Measurements from ENCODE around the gene MYLK4. TPM values are rescaled to one million over a fixed set of nuclear protein-coding genes. Genes with fewer than 3 reads are reported as not detected.

Gene MYLK4
- total and polyA plus RNA-seq, 2 experiments from 2014 or later, result 0.29 to 0.43 TPM

DNA sequence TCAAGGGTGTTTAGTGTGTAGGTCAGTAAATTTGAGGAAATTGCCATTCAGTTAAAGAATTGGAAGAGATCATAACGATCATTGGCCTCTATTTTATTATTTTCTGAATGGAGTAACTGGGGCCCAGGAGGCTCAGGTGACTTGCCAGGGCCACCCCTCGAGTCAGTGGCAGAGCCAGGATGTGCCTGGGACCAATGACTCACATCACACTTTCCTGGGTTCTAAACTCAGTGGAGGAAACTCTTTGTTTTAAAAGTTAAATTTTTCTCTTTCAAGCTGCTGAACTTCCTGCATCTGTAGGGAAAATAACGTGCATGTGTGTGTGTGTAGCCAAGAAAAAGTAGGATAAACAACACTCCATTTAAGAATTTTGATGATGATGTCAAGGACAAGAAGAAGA, 135.5 kb downstream of the MYLK4 start:
- H3K27ac ChIP-seq, result no peak overlapping the region
- no peaks in the 10 kb centered on the region for H3K79me2 ChIP-seq
- no peaks in the 10 kb centered on the region for H3K36me3 ChIP-seq (replicated peaks; ENCODE audit: insufficient read depth, low read depth)
- H3K27me3 ChIP-seq, result no peaks in the 10 kb centered on the region
- WGBS (ENCODE audit: low lambda C conversion rate, missing lambda C conversion rate), result 79% methylated on average over 3 of the region's 3 CpGs
- no peaks in the 10 kb centered on the region for H3K4me1 ChIP-seq (ENCODE audit: insufficient read depth)
- TF ChIP-seq, protein P1, sequence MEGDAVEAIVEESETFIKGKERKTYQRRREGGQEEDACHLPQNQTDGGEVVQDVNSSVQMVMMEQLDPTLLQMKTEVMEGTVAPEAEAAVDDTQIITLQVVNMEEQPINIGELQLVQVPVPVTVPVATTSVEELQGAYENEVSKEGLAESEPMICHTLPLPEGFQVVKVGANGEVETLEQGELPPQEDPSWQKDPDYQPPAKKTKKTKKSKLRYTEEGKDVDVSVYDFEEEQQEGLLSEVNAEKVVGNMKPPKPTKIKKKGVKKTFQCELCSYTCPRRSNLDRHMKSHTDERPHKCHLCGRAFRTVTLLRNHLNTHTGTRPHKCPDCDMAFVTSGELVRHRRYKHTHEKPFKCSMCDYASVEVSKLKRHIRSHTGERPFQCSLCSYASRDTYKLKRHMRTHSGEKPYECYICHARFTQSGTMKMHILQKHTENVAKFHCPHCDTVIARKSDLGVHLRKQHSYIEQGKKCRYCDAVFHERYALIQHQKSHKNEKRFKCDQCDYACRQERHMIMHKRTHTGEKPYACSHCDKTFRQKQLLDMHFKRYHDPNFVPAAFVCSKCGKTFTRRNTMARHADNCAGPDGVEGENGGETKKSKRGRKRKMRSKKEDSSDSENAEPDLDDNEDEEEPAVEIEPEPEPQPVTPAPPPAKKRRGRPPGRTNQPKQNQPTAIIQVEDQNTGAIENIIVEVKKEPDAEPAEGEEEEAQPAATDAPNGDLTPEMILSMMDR (IDR thresholded peaks at IDR 0.05; ENCODE audit: poor library complexity), result no peak
- TF ChIP-seq EZH2phosphoT487 (IDR thresholded peaks at IDR 0.05; ENCODE audit: low read depth, severe bottlenecking, unreplicated experiment), result no peak
- TF ChIP-seq EZH2 (IDR thresholded peaks at IDR 0.05; ENCODE audit: borderline replicate concordance), result no peak
- H3K4me3 ChIP-seq, result no peak overlapping the region
- no peak overlapping the region for H3K4me2 ChIP-seq
- DNase-seq (ENCODE audit: low spot score), result no peak
- H3K9me2 ChIP-seq (replicated peaks; ENCODE audit: insufficient read depth), result no peaks in the 10 kb centered on the region
- no peaks in the 10 kb centered on the region for H3K9me3 ChIP-seq (ENCODE audit: low read depth)
- H4K20me1 ChIP-seq (ENCODE audit: insufficient read depth, poor library complexity, severe bottlenecking), result no peaks in the 10 kb centered on the region
- H2AFZ ChIP-seq, result no peak overlapping the region

DNA sequence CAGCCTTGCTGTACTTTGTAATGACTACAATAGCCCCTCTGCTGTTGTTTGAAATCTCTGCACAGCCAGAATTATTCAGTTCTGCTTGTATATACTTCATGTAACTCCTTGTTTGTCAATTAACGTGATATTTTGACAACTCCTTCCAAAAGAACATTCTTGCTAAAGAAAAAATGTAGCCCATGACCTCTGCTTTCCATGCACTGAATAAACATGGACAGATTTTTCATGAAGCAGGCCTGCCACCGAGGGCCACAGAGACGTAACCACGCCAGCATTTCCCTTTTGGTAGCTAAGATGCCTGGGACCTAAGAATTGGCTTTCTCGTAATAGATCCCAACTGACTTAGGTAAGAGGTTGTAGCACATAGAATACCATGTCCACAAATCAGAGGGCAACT, 135.9 kb downstream of the MYLK4 start:
- DNase-seq (ENCODE audit: low spot score), result no peak
- Histone ChIP-seq H3K9me2 (replicated peaks; ENCODE audit: insufficient read depth) (no peaks in the 10 kb centered on the region), H3K9me3 (ENCODE audit: low read depth) (no peaks in the 10 kb centered on the region), H3K4me1 (ENCODE audit: insufficient read depth) (no peaks in the 10 kb centered on the region), H3K4me3 (no peak overlapping the region), H2AFZ (no peak overlapping the region), H3K79me2 (no peaks in the 10 kb centered on the region), H3K27ac (no peak overlapping the region), H3K4me2 (no peak overlapping the region), H4K20me1 (ENCODE audit: insufficient read depth, poor library complexity, severe bottlenecking) (no peaks in the 10 kb centered on the region), H3K27me3 (no peaks in the 10 kb centered on the region), H3K36me3 (replicated peaks; ENCODE audit: insufficient read depth, low read depth) (no peaks in the 10 kb centered on the region)
- TF ChIP-seq, protein P1 (IDR thresholded peaks at IDR 0.05; ENCODE audit: poor library complexity), result no peak
- TF ChIP-seq EZH2phosphoT487 (IDR thresholded peaks at IDR 0.05; ENCODE audit: low read depth, severe bottlenecking, unreplicated experiment), result no peak
- TF ChIP-seq EZH2 (IDR thresholded peaks at IDR 0.05; ENCODE audit: borderline replicate concordance), result no peak
- 84% methylated on average over 5 of the region's 5 CpGs for WGBS (ENCODE audit: low lambda C conversion rate, missing lambda C conversion rate)

DNA sequence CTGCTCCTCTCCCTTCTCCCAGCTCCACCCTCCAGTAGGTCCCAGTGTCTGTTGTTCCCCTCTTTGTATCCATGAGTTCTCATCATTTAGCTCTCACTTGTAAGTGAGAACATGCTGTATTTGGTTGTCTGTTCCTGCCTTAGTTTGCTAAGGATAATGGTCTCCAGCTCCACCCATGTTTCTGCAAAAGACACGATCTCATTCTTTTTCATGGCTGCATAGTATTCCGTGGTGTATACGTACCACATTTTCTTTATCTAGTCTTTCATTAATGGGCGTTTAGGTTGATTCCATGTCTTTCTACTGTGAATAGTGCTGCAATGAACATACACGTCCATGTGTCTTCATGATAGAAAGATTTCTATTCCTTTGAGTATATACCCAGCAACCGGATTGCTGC, 136.6 kb downstream of the MYLK4 start:
- H3K27ac ChIP-seq, result no peak overlapping the region
- TF ChIP-seq EZH2 (IDR thresholded peaks at IDR 0.05; ENCODE audit: borderline replicate concordance) (no peak), EZH2phosphoT487 (IDR thresholded peaks at IDR 0.05; ENCODE audit: low read depth, severe bottlenecking, unreplicated experiment) (no peak)
- TF ChIP-seq, protein P1 (IDR thresholded peaks at IDR 0.05; ENCODE audit: poor library complexity), result no peak
- 93% methylated on average over 6 of the region's 6 CpGs for WGBS (ENCODE audit: low lambda C conversion rate, missing lambda C conversion rate)
- no peaks in the 10 kb centered on the region for H4K20me1 ChIP-seq (ENCODE audit: insufficient read depth, poor library complexity, severe bottlenecking)
- no peak overlapping the region for H2AFZ ChIP-seq
- H3K9me3 ChIP-seq (ENCODE audit: low read depth), result no peaks in the 10 kb centered on the region
- no peak for DNase-seq (ENCODE audit: low spot score)
- H3K4me1 ChIP-seq (ENCODE audit: insufficient read depth), result no peaks in the 10 kb centered on the region
- no peaks in the 10 kb centered on the region for H3K36me3 ChIP-seq (replicated peaks; ENCODE audit: insufficient read depth, low read depth)
- H3K79me2 ChIP-seq, result no peaks in the 10 kb centered on the region
- H3K9me2 ChIP-seq (replicated peaks; ENCODE audit: insufficient read depth), result no peaks in the 10 kb centered on the region
- H3K4me2 ChIP-seq, result no peak overlapping the region
- H3K27me3 ChIP-seq, result no peaks in the 10 kb centered on the region
- H3K4me3 ChIP-seq, result no peak overlapping the region

Other genes with a start within 250 kb of the MYLK4 start
- 47.6 TPM in 2 replicates for gene WRNIP1, start 14.5 kb upstream of the MYLK4 start, total RNA-seq
- gene WRNIP1, start 14.5 kb upstream of the MYLK4 start, polyA plus RNA-seq, result 44.9 and 54.6 TPM in 2 replicates
- 48.6 and 57.0 TPM in 2 replicates for gene SERPINB1, start 90.9 kb upstream of the MYLK4 start, total RNA-seq
- 45.9 and 56.5 TPM in 2 replicates for gene SERPINB1, start 90.9 kb upstream of the MYLK4 start, polyA plus RNA-seq
- gene SERPINB9, start 152.4 kb upstream of the MYLK4 start, total RNA-seq, result 37.2 and 51.1 TPM in 2 replicates
- 60.5 and 70.0 TPM in 2 replicates for gene SERPINB9, start 152.4 kb upstream of the MYLK4 start, polyA plus RNA-seq
- 77.7 and 87.9 TPM in 2 replicates for gene SERPINB6, start 220.6 kb upstream of the MYLK4 start, total RNA-seq
- 109 and 117 TPM in 2 replicates for gene SERPINB6, start 220.6 kb upstream of the MYLK4 start, polyA plus RNA-seq
- 22.5 and 23.4 TPM in 2 replicates for gene NQO2, start 249.0 kb upstream of the MYLK4 start, total RNA-seq
- 28.6 and 38.5 TPM in 2 replicates for gene NQO2, start 249.0 kb upstream of the MYLK4 start, polyA plus RNA-seq